Activated CD4-positive, alpha-beta T cell treated with anti-CD3 and anti-CD28 coated beads, Interleukin-2, Interleukin-4, amounts not matched to agents 100 ng/mL and 50 ng/mL, durations not matched to agents 16 hours and 8 hours (primary cell): Measurements from ENCODE around the gene ATXN7.
A peak's percentile ranks its signal among the peaks of the same experiment; 100 is the strongest.

ENCODE experiments used
- DNase-seq: peaks from one replicate; pipeline ENCODE4 v3.0.0-alpha.2; 2020; ENCODE audit warnings: low spot score

ATXN7 gene

DNA sequence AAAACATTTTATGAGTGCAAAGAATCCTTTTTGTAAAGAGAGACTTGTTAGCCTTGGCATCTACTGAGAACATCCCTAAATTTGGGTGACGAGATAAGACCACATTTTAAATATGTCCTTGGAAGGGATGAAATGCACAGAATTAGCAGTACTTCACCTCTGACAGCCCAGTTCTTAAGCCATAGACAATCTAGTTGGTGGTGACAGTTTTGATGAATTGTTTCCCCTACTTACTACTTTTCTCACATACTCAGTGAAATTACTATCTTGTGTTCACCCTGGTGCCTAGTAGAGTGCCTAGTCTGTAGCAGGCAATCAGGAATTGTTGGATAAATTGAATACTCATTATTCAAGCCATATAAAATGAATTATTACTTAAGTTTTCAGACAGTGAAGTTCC lies 45.1 kb downstream of the ATXN7 start:
- DNase-seq, result no peak

DNA sequence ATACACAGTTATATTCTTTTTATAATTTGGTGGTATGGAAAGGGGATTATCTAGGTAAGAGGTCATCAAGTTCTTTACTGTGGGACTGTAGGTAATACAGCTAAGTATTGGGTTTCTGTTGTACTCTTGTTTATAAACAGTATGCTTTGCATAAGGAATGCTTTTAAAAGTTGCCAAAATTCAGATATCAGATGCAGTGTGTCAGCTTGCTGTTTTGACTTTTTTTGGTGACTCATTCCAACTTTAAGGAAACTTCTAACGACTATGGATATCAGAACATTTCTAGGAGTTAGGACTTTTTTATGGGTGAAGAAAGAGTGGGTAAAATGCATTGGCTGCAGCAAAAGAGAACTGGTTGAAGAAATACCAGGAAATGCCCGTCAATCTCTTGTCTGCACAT lies 45.8 kb downstream of the ATXN7 start:
- no peak for DNase-seq

DNA sequence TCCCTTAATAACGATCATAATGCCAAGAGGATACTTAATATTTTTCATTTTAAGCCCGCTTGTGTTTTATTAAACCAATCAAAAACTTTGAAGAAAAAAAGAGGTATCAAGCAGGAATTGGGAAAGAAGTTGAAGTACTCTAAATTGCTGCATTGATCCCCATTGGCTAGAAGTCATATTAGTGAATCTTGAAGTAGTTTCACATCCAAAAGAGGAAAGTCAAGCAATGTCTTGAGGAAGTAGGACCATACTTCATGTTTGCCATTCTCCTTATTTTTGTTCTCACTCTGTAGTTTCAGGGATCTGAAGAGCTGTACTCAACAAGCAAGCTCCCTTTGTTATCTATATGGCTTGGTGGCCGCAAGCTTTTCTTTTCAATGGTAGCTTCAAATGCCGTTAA lies 46.3 kb downstream of the ATXN7 start:
- no peak for DNase-seq

DNA sequence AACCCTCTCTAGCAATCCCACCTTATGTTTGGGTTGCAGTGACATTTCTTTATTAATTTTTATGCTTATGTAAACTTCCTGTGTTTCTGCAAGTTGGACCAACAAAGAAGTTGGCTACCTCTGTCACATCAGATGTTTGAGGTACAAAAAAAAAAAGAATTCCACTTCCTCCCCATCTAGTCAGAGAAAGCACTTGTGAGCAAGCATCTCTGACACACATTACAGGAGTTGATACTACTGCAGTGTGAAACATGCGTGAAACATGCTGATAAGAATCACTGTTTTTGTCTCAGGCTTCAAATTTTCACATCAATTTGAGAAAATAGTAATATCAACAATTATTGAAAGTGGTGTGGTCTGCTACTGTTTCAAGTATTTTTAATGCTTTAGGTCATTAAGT lies 47.2 kb downstream of the ATXN7 start:
- DNase-seq, result peak; percentile 50

DNA sequence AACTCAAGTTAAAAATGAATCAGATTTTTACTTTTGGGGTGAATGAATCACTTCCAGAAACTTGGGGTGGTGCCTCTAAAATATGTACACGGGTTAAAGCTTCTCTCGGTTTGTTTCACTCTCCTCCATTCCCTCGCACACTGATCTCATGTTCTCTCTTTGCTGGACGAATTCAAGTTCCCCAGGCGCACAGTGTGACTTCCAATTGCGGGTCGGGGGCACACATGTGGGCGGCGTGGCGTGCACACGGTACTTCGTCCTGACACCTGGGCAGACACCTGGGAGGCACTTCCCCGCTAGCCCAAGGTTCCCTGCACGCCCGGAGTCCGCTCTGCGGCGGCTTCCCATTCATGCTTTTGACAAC lies 47.8 kb downstream of the ATXN7 start:
- peak; percentile 48 for DNase-seq

DNA sequence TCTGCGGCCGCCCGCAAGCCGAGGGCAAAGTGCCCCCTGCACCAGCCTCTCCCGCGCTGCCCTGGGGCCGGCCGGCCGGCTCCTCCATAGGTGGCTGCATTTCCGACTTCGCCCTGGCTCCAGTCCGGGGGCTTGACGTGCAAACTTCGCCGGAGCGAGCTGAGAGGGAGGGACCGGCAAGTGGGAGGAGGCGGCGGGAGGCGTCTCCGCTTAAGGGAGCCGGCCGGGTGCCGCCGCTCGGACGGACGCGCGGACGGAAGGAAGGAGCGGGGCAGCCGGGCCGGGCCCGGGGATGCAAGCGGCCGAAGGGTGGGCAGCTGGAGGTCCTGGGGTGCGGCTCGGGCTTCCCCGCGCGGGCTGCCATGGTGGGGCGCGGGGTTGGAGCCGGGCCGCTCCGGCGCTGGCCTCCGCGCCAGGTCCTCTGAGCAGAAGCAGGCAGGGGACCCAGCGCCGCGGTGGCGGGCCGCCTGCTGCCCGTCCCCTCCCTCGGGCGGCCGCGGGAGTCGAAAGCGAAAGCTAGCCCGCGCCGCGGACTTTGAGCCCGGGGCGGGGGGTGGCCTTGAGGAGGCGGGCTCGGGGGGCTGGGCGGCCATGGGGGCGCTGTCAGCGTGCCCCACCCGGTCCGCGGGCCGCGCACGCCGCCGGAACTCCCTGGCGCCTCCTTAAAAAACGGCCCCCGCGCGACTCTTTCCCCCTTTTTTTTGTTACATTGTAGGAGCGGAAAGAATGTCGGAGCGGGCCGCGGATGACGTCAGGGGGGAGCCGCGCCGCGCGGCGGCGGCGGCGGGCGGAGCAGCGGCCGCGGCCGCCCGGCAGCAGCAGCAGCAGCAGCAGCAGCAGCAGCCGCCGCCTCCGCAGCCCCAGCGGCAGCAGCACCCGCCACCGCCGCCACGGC lies 48.5 kb downstream of the ATXN7 start, which contains the start of gene SCAANT1:
TSS of gene SCAANT1 (minus strand) at position 511 of the 895 bp plus-strand sequence.
- DNase-seq, result peak; percentile 75

DNA sequence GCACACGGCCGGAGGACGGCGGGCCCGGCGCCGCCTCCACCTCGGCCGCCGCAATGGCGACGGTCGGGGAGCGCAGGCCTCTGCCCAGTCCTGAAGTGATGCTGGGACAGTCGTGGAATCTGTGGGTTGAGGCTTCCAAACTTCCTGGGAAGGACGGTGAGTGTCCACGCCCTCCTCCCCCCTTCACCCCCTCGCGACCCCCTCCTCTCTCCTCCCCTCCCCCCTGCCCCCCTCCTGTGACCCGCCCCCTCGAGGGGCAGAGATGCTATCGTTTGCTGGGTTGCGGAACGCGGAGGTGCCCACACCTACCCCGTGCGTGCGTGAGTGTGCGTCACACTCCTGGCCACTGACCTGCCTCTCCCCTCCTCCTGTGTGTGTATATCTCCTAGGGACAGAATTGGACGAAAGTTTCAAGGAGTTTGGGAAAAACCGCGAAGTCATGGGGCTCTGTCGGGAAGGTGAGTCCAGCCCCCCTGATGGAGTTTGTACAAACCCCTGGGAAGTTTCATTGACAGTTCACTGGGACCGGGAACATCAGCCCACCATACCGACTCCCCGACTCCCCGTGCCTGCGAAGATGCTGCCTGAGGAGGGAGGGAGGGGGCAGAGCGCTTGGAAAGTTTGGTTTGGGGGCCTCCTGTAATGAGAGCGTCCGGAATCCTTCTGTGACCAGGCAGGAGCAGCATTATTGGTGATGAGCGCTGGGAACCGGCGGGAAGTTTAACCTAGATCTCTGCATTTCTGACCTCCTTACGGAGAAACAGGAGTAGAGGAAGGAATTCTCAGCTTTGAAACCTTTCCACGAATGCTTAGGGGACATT lies 49.3 kb downstream of the ATXN7 start:
- peak; percentile 34 for DNase-seq

DNA sequence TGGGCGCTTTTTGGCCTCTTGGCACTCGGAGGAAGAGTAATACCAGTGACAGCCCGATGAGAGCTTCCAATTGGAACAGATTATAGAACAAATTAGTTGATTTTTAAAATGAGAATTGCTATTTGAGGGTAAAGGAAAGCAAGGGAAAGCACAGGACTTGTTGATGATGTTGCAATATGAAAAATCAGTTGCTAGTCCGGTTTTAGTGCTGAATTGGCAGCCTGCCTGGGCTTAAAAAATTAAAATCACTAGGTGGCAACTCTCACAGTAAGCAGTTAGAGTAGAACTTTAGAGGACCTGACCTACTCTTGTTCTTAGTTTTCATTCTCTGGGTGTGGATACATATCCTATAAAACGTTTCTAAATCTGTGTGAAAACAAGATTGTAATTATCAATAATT lies 50.6 kb downstream of the ATXN7 start:
- no peak for DNase-seq

DNA sequence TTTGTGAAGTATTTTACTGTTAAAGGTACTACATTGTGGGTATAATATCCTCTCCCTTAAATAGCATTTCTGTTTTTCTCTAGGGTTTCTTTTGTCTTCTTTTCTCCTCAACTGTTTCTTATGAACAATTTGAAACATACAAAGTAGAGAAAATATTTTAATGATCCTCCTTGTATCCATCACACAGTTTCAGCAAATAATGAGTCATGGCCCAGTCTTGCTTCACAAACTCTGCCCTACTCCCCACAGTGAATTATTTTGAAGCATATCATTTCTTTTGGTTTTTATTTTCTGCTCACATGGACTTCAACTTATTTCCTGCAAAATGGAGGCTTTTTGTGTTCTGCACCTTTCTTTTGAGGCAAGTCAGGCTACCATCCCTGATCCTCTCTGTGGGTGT lies 54.7 kb downstream of the ATXN7 start:
- no peak for DNase-seq

DNA sequence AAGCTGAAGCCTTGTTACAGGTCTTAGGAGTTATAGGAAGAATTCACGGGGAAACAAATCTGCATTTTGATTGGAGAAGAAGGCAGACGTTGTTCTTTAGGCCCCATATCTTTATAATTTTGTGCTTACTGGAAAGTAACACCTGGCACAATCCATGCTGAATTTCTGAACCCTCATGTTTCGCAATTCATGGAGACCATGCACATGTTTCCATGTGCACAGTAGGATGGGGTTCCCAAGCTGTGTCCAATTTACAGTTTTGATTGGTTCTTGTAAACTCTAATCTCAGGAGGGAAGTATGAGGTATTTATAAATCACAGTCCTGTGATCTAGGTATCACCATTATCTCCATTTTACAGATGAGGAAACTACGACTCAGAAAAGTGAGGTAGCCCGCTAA lies 56.3 kb downstream of the ATXN7 start:
- no peak for DNase-seq

DNA sequence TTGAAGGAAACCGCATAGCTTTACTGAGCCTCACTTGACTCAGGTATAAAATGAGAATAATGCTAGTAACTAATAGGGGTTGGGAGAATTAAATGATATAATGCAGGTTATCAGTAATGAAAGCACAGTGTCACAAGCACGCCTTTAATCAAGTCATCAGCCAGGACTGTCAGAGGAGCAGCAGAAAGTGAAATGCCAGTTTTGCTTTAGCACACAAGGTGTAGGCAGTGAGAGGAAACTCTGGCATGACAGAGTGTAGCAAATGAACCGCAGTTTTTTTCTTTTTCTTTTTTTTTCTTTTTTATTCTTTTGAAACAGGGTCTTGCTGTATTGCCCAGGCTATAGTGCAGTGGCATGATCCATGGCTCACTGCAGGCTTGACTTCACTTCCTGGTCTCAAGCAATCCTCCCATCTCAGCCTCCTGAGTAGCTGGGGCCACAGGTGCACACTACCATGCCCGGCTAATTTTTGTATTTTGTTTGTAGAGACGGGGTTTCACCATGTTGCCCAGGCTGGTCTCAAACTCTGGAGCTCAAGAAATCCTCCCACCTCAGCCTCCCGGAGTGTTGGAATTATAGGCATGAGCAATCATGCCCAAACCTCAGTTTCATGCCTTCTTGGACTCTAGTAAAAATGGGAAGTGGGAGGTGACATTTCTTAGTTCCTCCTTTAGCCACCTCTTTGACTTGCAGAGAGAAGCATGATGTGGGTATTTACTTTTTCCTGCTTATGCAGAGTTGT lies 58.2 kb downstream of the ATXN7 start:
- DNase-seq, result no peak

DNA sequence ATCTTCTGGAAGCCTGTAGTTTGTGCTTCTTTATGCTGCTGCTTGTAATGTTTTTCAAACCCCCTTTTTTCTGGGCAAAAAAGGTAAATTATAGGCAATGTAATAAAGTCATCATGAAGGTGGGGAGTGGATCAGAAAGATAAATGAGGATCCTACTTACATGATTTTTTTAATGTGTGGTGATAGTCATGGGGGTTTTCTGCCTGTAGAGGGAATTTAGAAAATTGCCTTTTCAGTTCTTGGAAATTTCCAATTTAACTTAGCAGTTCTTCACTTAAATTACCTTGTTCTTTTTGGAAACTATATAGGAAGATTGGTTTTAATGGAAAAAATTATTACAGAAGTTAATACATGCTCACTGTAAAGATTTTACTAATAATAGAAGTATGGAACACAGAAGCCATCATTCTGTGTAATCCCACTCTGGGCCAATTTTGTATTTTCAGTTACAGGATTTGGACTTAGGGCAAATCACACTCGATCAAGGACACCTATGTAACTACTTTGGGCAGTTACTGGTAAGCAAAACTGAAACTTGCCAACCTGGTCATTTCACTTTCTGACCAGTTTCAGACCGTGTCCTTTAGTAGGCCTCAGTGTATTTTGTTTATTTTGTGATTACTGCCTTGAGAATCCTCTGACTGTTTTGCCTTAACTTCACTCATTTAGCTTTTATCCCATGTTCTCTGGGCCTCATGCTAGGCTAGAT lies 59.0 kb downstream of the ATXN7 start:
- no peak for DNase-seq

DNA sequence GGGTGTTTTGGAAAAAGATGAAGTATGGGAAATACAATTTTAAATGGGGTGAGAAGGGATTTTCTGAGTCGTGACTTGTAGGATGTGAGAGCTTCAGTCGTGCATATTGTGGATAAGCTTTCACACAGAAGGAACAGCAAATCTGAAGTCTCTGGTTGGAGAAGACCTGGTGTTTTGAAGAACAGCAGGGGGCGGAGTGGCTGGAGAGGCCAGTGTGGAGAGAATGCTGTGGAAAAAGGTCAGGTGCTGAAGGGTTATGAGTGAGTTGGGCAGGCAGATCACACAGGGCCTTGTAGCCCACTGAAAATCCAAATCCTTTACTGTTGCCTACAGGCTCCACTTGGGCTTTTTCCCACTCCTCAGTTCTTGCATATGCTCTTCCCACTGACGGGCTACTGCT lies 62.6 kb downstream of the ATXN7 start:
- no peak for DNase-seq

DNA sequence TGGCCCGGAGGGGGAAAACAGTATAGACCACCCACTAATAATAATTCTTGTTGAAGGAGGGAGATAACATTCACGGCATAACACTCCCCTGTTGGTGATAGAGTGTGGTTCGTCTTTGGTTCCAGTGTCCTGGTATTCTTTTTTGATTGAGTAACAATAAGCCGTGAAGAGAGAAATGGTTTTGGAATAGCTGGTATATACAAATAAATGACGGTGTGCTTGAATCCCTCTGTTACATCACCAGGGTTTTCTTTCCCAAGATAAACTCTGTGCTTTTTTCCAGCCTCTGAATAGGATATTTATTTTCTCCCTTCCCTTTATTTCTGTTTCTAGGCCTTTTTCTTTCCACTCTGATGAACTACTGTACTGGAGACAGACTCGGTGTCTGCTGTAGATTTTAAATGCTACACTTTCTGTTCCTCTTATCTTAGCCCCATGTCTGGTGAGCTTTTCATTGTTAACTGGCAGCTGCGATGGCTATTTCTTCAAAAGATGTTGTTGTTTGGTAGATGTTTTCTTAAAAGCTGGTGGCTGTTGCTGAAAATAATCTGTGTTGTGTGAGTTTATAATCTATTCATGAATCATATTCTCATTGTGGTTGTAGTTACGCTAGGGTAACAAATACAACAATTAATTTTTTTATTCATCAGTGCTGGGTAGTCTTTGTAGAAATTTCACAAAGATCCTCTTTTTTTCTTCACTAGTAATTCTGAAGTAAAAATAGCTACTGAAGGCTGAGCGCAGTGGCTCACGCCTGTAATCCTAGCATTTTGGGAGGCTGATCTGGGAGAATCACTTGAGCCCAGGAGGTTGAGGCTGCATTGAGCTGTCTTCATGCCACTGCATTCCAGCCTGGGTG lies 64.0 kb downstream of the ATXN7 start:
- DNase-seq, result no peak

DNA sequence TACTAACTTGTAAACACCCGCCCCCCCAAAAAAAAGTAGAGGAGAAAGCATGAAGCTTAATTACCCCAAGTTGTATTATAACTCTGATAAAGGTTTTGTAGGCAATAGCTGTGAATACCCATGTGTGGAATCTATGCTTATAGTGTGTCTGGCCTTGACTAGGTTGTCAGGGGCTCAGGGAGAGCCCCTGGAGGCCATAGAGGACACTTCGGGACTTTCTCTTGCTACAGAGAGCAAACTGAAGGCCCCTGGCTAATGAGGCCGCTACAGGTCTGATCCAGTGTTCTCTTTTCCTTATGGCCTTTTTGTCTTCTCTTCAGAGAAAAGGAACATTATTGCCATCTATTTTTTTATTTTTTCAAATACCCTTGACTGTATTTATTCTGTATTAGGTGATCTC lies 67.6 kb downstream of the ATXN7 start:
- DNase-seq, result no peak

DNA sequence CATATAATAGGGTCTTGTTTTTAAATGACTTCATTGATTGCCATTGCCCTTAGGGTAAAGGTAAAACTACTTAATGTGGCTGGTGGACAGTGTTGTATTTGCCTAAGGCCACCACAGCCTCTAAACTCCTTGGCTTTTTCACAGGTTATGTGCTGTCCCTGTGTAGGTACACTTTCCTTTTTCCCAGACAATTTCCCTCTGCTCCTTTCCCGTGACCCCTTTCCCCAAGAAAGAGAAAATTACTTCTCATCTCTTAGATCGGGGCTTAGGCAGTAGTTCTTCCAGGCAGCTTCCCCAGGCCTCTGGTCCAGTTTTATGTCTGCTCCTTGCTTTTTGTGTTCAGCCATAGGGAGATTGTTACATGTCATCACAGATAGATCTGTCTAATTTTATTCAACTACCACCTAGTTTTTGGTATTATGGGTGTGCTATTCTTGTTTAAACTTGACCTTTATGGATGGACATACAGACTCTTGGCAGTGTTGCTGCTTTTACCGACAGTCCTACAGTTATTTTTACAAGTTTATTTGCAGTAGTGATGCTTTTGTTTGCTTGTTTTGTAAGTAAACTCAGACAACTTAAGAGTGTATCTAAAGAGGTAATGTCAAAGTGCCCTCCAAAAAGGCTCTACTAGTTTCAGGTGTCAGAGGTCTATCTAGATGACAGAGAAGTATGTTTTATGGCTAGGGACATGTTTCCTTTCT lies 69.0 kb downstream of the ATXN7 start:
- no peak for DNase-seq

DNA sequence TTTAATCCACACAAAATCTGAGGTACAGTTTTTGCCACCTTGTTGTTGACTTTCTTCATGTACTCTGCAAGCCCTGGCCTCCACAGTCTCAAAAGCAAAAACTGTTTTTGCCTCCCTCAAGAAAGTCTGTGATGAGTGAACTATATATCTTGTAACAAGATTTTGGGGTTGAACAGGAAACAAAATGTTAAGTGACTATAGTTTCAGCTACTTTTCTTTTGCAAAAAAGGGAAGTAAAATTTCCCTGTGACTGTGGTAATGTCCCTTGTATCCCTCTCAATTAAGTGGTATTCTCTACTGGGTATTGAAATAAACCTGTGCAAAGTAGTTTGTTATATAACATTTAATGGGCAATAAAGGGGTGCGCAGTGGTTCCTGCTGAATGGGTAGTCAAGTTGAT lies 69.8 kb downstream of the ATXN7 start:
- DNase-seq, result no peak

DNA sequence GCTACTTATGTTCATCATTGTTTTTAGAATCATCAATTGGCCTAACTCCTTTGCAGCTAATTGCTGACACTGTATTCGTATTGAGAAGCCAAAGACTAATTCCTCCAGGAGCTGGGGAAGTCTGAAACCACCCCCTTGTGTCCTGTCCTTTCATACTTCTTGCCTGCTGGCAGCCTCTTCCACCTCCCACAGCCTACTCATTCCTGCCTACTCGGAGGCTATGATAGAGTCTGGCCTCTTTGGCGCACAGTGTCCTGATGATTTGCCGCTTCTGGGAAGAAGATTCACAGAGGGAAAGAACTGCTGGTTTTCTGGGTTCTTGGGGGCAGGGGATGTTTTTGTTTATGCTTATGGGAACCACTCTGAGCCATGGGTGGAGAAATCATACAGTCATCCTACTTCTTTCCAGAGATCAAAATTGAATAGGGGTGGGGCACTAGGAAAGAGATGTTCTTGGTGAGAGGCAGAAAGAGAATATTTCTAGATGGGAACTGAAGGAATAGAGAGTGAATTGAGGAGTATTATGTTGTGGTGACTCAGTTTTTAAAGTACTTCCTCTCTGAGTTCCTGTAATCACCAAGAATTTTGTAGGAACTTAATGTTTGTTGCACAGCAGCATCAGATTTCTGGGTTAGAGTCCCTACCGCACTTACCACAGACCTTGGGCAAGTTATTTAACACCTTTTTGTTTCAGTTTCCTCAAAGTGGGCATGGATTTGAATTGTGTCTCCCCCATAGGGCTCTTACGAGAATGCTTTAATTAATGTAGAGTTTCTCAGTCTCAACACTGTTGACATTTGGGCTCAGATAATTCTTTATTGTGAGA lies 70.6 kb downstream of the ATXN7 start:
- peak; percentile 28 for DNase-seq

DNA sequence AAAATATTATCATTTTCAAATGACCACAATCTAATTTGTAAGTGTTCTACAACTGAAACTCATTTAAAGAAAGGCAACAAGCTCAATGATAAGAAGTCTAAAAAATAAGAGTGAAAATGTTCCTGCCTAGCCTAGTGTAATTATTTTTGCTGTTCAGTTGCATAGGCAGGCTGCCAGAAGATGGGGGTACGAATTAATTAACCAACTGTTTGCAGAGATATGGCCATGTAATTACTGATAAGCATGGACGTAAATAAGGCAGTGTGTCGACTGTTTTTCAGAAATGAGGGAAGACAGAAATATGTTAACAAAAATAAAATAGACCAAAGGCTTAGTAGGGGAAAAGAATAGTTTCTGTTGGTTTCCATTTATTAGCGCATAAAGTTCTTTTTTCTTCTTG lies 73.3 kb downstream of the ATXN7 start:
- no peak for DNase-seq
